HG02852 (cell line): ENCODE measurements around the gene EVI5L.
"Not testable (repeated sequence)": the region's sequence is repeated elsewhere in the genome, so short reads cannot be mapped to it uniquely, and the experiment has no call there.

Source experiments
- ATAC-seq: cut with Tn5 transposase; IDR thresholded peaks from one replicate; pipeline ENCODE4 v1.9.1; 2021; ENCODE audit warnings: mild to moderate bottlenecking, moderate library complexity; ENCODE audit not compliant: unreplicated experiment

Gene EVI5L

GRCh38 chr19:7816040-7816439 is 14.0 kb upstream of the EVI5L start:
- not testable (repeated sequence) for ATAC-seq

GRCh38 chr19:7817801-7818200 is 12.2 kb upstream of the EVI5L start:
- ATAC-seq = no peak

- no peak for ATAC-seq
These were observed 11.2 kb upstream of the EVI5L start for GRCh38 chr19:7818806-7819205.

GRCh38 chr19:7819337-7819736 is 10.7 kb upstream of the EVI5L start:
- no peak for ATAC-seq

- no peak for ATAC-seq
These were observed 9.4 kb upstream of the EVI5L start for GRCh38 chr19:7820588-7820987.

GRCh38 chr19:7822910-7823515 is 7.0 kb upstream of the EVI5L start:
- ATAC-seq = no peak

GRCh38 chr19:7823686-7824301 is 6.2 kb upstream of the EVI5L start:
- no peak for ATAC-seq

GRCh38 chr19:7829166-7829520 is 875 bp upstream of the EVI5L start:
- ATAC-seq = no peak

- ATAC-seq = no peak
These were observed 304 bp downstream of the EVI5L start for GRCh38 chr19:7830272-7830771.

GRCh38 chr19:7830823-7831222 is 805 bp downstream of the EVI5L start:
- no peak for ATAC-seq

GRCh38 chr19:7831452-7831851 is 1.4 kb downstream of the EVI5L start:
- ATAC-seq = no peak

- ATAC-seq = no peak
These were observed 2.0 kb downstream of the EVI5L start for GRCh38 chr19:7832009-7832408.

- ATAC-seq = no peak
These were observed 2.8 kb downstream of the EVI5L start for GRCh38 chr19:7832781-7833180.

GRCh38 chr19:7833225-7834099 is 3.4 kb downstream of the EVI5L start:
- no peak for ATAC-seq

GRCh38 chr19:7839476-7839875 is 9.5 kb downstream of the EVI5L start:
- no peak for ATAC-seq

GRCh38 chr19:7840629-7841028 is 10.6 kb downstream of the EVI5L start:
- no peak for ATAC-seq

- ATAC-seq = no peak
These were observed 12.0 kb downstream of the EVI5L start for GRCh38 chr19:7841751-7842660.

GRCh38 chr19:7842661-7843294 is 12.8 kb downstream of the EVI5L start:
- ATAC-seq = no peak

GRCh38 chr19:7843521-7843920 is 13.5 kb downstream of the EVI5L start:
- ATAC-seq = no peak

GRCh38 chr19:7844405-7844804 is 14.4 kb downstream of the EVI5L start:
- ATAC-seq = no peak
